GM12875 (cell line): ENCODE measurements around the gene CDC23.

Experiments
- H3K4me3 ChIP-seq: one replicate; pipeline ENCODE4 v1.5.1; 2011; ENCODE audit warnings: low read depth, low read length, control low read depth
- TF ChIP-seq, protein P1 (sequence below): IDR thresholded peaks from 2 replicates; pipeline ENCODE4 v1.5.1; 2011; ENCODE audit warnings: low read depth, mild to moderate bottlenecking, control low read depth, inconsistent platforms, low read length, moderate library complexity, borderline replicate concordance; ENCODE audit not compliant: insufficient read depth

The CDC23 gene

DNA sequence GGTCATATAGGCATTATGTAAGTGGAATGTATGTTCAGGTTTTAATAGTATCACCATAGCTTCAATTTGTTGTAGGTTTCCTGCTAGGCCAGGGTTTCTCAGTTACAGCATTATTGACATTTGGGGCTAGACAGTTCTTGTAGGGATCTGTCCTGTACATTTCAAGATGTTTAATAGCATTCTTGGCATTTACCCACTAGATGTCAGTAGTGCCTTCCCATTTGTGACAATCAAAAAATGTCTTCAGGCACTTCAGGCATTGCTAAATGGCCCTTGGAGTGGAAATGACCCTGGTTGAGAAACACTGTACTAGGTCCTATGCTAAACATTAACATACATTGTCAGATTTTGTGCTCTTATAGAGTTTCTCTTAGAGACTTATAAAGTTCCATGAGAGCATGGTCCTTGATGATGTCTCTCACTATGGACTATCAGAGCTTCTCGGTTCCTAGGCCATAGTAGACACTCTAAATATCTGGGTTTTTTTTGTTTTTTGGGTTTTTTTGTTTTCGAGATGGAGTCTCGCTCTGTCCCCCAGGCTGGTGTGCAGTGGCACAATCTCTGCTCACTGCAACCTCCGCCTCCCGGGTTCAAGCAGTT lies 32.8 kb downstream of the CDC23 start:
- TF ChIP-seq, protein P1, sequence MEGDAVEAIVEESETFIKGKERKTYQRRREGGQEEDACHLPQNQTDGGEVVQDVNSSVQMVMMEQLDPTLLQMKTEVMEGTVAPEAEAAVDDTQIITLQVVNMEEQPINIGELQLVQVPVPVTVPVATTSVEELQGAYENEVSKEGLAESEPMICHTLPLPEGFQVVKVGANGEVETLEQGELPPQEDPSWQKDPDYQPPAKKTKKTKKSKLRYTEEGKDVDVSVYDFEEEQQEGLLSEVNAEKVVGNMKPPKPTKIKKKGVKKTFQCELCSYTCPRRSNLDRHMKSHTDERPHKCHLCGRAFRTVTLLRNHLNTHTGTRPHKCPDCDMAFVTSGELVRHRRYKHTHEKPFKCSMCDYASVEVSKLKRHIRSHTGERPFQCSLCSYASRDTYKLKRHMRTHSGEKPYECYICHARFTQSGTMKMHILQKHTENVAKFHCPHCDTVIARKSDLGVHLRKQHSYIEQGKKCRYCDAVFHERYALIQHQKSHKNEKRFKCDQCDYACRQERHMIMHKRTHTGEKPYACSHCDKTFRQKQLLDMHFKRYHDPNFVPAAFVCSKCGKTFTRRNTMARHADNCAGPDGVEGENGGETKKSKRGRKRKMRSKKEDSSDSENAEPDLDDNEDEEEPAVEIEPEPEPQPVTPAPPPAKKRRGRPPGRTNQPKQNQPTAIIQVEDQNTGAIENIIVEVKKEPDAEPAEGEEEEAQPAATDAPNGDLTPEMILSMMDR = peak; percentile 48; the same call in 1 of the 2 replicates
- peak overlapping the region; percentile 72 for H3K4me3 ChIP-seq

DNA sequence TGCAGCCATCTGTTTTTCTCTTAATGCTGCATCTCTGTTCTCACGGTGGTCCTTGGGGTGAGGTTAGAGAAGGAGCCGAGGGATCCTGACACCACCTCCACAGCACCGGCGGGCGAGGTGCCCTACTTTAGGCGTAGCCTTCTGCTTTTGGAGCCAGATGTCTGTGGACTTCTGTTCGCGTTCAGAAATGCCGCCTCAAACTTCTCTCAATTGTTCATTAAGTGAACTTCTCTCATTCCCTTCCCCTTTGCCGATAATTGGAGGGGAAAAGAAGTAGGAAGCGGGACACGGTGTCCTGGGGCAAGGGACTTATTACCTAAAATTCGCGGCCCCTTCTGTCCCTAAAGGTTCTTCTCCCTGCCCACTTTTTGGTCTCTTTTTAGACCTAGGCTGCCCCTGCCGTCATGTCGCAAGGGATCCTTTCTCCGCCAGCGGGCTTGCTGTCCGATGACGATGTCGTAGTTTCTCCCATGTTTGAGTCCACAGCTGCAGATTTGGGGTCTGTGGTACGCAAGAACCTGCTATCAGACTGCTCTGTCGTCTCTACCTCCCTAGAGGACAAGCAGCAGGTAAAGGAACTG lies 33.8 kb downstream of the CDC23 start:
- peak overlapping the region; percentile 72 for H3K4me3 ChIP-seq
- TF ChIP-seq, protein P1 = no peak

DNA sequence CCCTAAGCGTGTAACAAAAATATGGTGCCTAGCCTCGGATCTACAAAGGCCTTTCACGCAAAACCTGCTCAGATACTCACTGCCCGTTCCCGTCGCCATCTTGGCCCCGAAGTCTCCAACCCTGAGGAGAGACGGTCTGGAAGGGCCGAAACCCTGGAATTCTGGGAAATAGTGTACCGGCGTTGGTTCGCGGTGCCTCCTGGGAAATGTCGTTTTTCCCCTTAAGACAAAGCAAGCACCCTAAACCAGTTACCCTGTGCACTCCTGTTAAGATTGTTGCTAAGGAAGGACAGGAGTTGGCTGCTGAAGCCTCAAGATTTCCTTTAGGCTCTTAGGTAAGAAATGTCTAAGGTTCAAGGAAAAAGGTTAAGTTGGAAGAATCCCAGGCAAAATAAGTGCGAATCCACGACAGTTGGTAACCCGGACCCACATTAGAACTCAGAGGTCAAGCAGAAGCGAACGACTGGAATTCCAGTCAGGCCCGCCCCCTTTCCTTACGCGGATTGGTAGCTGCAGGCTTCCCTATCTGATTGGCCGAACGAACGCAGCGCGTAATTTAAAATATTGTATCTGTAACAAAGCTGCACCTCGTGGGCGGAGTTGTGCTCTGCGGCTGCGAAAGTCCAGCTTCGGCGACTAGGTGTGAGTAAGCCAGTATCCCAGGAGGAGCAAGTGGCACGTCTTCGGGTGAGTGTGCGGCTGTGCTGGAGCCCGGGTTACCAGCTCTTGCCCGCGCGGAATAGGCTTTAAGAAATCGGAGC lies 34.4 kb downstream of the CDC23 start, which contains the start of the genes BRD8 and KIF20A:
Gene BRD8 (minus strand): TSS at position 115 of the 761 bp plus-strand sequence. CDS start 16 bp downstream, at position 99.
Gene KIF20A (plus strand): TSS at position 597 of the 761 bp plus-strand sequence. CDS start 569 bp downstream, outside the sequence.
- peak within 1 kb of the TSS; percentile 72 for H3K4me3 ChIP-seq
- TF ChIP-seq, protein P1 = no peak

DNA sequence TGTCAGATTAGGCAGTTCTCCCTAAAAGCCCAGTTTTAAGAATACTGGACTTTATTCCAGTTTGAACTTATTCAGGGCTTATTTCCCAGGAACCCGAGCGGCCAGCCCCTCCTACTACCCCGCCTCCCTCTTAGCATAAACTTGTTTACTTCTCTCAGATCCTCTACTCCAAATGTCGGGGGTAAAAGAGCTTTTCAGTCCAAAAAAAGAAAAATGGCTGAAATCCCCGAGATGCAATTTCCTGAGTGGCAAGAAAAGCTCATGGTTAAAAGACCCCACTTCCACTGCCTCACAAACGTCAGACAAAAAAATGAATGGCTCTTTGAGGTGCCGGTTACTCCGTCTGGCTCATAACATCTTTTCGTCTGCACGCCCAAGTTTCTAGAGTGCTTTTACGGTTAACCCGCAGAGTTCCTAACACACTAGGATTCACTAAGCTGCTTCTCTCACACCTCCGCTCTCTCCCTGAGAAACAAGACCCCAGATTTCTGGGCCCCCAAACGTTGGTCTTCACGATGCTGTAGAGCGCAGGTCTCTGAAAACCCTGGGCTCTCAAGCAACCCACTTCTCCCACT lies 35.1 kb downstream of the CDC23 start:
- H3K4me3 ChIP-seq = peak overlapping the region; percentile 72
- TF ChIP-seq, protein P1 = no peak

DNA sequence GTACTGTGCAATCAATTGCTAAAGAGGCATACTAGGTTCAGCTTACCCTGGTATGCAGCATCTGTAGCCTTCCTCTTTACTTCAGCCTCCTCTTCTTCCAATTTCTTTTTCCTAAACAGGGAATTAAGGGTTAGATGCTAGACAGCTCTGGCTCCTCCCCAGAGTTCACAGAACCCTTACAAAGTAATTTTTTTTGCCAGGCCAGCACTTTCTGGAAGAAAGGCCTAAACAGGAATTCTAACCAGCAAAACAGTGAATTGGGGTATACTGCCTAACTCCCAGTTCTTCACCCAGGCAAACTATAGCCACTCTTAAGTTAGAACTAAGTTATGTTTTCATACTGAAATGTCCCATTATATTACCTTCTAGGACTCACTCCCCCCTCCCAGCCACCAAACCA lies 42.8 kb downstream of the CDC23 start:
- TF ChIP-seq, protein P1 = no peak
- no peak overlapping the region for H3K4me3 ChIP-seq

DNA sequence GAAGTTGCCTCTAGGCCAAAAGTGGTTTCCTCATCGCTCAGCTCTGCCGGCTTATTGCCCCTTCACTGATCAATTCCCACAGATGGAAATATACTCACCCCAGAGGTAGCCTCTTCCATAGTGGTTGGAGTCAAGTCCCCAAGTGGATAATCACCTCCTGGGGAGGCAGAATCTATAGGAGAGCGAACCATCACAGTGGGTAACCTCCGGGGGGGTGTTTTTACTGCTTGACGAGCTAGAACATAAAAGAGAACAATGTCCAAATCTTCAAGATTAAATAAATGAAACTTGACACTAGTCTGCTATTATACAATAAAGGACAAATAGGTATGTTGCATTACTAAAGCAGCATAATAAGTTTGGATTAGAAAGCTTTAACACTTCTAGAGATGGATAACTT lies 44.0 kb downstream of the CDC23 start:
- TF ChIP-seq, protein P1 = no peak
- H3K4me3 ChIP-seq = no peak overlapping the region
